ENCODE results near the gene CEP70. TPM values are rescaled to one million over a fixed set of nuclear protein-coding genes. Genes with fewer than 3 reads are reported as not detected.
"Not testable (repeated sequence)": the region's sequence is repeated elsewhere in the genome, so short reads cannot be mapped to it uniquely, and the experiment has no call there.

The CEP70 gene
- total RNA-seq, 2 donors from 2014 or later = 28.8 to 34.1 TPM

DNA sequence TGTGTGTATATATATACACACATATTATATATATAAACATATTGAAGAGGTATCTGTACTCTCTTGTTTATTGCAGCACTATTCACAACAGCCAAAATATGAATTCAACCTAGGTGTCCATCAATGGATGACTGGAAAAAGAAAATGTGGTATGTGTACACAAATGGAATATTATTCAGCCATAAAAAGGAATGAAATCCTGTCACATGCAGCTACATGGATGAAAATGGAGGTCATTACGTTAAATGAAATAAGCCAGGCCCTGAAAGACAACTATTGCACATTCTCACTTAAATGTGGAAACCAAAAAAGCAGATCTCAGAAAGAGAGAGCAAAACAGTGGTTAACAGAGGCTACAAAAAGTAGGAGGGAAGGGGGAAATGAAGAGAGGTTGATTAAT is 49.5 kb downstream of the CEP70 start:
- DNase-seq (no peak), ATAC-seq (no peak)
- intact Hi-C loops (cut with DNase I) = no loop called here

- DNase-seq (no peak), ATAC-seq (no peak)
- intact Hi-C loops (cut with DNase I) = no loop called here
These were observed 51.1 kb downstream of the CEP70 start for GRCh38 chr3:138542977-138543376.

DNA sequence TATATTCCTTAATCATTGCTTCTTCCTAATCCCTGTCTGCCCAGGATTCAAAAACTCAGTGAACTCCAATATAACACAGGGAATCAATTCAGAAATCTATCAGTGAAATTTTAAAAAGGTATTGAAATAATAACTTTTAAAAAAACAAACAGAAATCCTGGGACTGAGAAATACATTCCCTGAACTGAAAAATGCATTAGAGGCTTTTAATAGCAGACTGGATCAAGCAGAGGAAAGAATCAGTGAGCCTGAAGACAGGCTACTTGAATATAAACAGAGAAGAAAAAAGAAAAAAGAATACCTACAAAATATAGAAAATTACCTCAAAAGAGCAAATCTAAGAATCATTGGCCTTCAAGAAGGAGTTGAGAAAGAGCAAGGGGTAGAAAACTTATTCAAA is 54.7 kb downstream of the CEP70 start:
- intact Hi-C loops (cut with DNase I) = no loop called here
- no peak for ATAC-seq
- DNase-seq = no peak

DNA sequence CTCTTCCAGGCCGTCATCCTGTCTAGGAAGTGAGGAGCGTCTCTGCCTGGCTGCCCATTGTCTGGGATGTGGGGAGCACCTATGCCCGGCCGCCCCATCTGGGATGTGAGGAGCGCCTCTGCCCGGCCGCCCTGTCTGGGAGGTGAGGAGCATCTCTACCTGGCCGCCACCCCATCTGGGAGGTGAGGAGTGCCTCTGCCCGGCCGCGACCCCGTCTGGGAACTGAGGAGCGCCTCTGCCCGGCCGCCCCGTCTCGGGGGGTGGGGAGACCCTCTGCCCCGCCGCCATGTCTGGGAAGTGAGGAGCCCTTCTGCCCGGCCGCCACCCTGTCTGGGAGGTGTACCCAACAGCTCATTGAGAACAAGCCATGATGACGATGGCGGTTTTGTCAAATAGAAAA is 72.6 kb downstream of the CEP70 start:
- intact Hi-C loops (cut with DNase I); ATAC-seq: not testable (repeated sequence)
- peak; percentile 18 for DNase-seq

- DNase-seq (no peak), ATAC-seq (no peak)
- intact Hi-C loops (cut with DNase I) = no loop called here
These were observed 80.8 kb downstream of the CEP70 start for GRCh38 chr3:138513090-138513843.

- ATAC-seq = no peak
- DNase-seq = no peak
- intact Hi-C loops (cut with DNase I) = no loop called here
These were observed 82.1 kb downstream of the CEP70 start for GRCh38 chr3:138511945-138512344.

GRCh38 chr3:138509586-138509985 is 84.5 kb downstream of the CEP70 start:
- DNase-seq (no peak), ATAC-seq (no peak)
- intact Hi-C loops (cut with DNase I) = no loop called here

- no peak for DNase-seq
- intact Hi-C loops (cut with DNase I) = no loop called here
- ATAC-seq = no peak
These were observed 86.5 kb downstream of the CEP70 start for GRCh38 chr3:138507524-138507923.

DNA sequence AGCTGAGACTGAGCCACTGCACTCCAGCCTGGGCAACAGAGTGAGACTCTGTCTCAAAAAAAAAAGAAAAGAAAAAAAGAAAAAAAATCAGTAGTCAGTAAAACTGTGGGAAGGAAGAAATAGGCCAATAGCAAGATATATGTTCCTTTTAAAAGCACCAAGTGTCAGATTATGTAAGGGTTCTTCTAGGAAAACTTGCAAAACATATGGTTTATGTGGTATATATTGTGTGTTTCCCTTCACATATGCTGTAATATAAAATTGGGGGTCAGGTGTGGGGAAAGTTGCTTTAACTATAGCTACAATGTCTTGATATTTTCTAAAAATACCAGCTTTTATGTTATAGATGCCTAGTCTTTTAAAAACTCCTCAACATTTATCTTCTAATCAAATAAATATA is 95.1 kb downstream of the CEP70 start:
- ATAC-seq = no peak
- intact Hi-C loops (cut with DNase I) = no loop called here
- DNase-seq = no peak

- ATAC-seq (no peak), DNase-seq (no peak)
- intact Hi-C loops (cut with DNase I) = no loop called here
These were observed 96.2 kb downstream of the CEP70 start for GRCh38 chr3:138497851-138498250.

DNA sequence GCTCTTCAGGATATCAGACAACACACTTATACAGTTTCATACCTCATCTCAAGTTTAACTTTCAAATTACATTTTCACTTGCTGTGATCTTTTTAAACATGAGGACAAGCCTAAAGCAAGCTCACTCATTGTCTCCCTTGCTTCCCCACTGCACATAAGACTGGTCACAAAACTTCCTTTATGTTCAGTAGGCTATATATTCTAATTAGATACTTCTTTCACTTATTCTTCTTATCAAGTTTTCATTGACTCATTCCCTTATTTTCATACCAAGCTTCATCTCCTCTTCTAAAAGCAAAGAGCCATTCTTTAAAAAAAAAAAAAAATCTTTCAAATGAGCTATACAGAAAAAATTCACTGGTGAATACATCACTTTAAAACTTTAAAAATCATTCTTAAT is 97.0 kb downstream of the CEP70 start:
- intact Hi-C loops (cut with DNase I) = no loop called here
- ATAC-seq (no peak), DNase-seq (no peak)

DNA sequence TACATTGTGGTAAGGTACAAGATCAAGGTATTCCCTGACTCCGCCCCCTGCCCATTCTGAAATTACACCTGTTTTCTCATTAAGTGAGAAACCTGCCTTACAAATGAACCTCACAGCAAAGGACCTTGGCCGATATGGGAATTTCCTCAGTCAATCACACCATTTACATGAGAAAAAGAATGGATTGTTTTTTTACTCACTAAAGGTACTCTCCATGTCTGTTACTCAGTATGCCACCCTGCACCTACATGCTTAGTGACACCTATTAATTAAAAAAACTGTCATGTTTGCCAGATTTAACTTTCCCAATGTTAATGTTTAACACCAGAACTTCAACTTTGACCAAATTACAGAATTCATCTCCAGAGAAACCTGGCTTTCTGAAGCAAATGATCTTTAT is 97.6 kb downstream of the CEP70 start:
- intact Hi-C loops (cut with DNase I) = no loop called here

GRCh38 chr3:138495638-138496037 is 98.4 kb downstream of the CEP70 start:
- intact Hi-C loops (cut with DNase I); ATAC-seq; DNase-seq: not testable (repeated sequence)

More for the DNA sequence above, 97.6 kb downstream of the CEP70 start:
- DNase-seq = no peak
- ATAC-seq = no peak

DNA sequence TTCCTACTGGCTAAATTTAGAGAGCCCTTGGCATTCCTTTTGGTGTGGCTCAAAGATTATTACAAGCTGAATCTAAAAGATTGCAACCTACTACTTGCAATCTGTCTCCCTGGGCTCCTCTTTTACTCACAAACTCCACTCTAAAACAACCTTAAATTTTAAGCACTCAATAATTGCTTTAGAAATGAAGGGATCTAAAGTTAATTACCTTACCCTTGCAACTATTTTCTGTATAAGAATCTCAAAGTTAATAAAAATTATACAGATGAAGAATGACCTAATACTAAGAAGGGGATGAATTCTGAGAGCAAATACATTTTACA is 99.5 kb downstream of the CEP70 start:
- DNase-seq = no peak
- no peak for ATAC-seq
- intact Hi-C loops (cut with DNase I) = no loop called here

DNA sequence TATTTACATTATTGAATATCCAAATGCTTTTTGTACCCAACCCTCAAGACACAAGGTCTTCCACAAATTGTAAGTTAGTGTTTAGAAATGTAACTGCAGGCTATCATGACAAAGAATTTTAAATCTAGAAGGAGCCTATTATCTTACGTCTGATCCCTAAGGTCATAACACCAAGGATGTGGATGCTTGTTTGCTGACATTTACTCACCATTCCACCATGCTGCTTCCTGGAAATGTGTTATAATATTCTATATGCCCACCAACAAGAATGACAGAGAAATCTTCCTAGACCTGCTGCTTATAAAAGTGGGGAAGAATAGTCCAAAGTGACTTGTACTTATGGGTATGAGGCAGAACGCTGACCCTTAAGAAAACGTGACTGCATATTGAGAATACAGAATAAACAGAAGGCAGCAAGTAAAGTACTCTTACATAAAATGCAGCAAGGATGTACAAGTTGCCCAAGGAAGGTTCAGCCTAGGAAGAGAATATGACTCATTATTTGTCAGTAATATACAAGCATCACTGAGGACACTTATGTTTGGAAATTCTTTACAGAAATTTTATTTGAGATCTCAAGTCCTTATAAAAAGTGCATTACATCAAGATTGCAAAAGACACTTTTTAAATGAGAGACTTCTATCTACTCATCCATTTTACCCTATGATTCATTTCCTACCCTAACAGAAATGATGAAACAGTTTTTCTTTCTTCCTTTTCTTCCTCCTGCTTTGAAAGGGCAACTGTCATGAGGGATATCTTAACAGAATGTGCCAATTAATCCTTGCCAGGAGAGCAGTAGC is 100.1 kb downstream of the CEP70 start:
- no peak for DNase-seq
- ATAC-seq = peak; percentile 87 to 92
- intact Hi-C loops (cut with DNase I) = no loop called here

GRCh38 chr3:138492980-138493675 is 100.9 kb downstream of the CEP70 start:
- no peak for DNase-seq
- peak in 1 of 2 donors; percentile 56 for ATAC-seq
- intact Hi-C loops (cut with DNase I) = no loop called here

GRCh38 chr3:138491971-138492370 is 102.1 kb downstream of the CEP70 start:
- intact Hi-C loops (cut with DNase I) = no loop called here
- ATAC-seq (no peak), DNase-seq (no peak)

DNA sequence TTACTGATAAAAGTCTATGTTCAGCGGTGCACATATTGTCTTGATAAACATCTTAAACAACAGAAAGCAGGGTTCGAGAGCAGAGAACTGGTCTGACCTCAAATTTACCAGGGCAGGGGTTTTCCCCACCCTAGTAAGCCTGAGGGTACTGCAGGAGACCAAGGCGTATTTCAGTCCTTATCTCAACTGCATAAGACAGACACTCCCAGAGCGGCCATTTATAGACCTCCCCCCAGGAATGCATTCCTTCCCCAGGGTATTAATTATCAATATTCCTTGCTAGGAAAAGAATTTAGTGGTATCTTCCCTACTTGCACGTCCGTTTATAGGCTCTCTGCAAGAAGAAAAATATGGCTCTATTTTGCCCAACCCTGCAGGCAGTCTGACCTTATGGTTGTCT is 107.5 kb downstream of the CEP70 start:
- intact Hi-C loops (cut with DNase I); ATAC-seq; DNase-seq: not testable (repeated sequence)

GRCh38 chr3:138484672-138485071 is 109.4 kb downstream of the CEP70 start:
- ATAC-seq; DNase-seq; intact Hi-C loops (cut with DNase I): not testable (repeated sequence)

GRCh38 chr3:138479438-138479863 is 114.6 kb downstream of the CEP70 start:
- ATAC-seq = no peak
- intact Hi-C loops (cut with DNase I) = no loop called here
- DNase-seq = no peak
